HG03460 (cell line): Measurements from ENCODE around the gene CD28.
A peak's percentile ranks its signal among the peaks of the same experiment; 100 is the strongest.

Experiments
- ATAC-seq: cut with Tn5 transposase; IDR thresholded peaks from one replicate; pipeline ENCODE4 v1.9.1; 2021; ENCODE audit not compliant: unreplicated experiment

CD28 gene

GRCh38 chr2:203713381-203713780 is 6.9 kb downstream of the CD28 start:
- no peak for ATAC-seq

GRCh38 chr2:203714112-203714511 is 7.7 kb downstream of the CD28 start:
- no peak for ATAC-seq

- ATAC-seq = no peak
Observed at GRCh38 chr2:203715744-203716143, 9.3 kb downstream of the CD28 start.

- ATAC-seq = peak; percentile 90
Observed at GRCh38 chr2:203718087-203718486, 11.6 kb downstream of the CD28 start.

GRCh38 chr2:203719456-203720410 is 13.3 kb downstream of the CD28 start:
- no peak for ATAC-seq

GRCh38 chr2:203720915-203721672 is 14.7 kb downstream of the CD28 start:
- no peak for ATAC-seq

GRCh38 chr2:203721781-203722300 is 15.4 kb downstream of the CD28 start:
- no peak for ATAC-seq

GRCh38 chr2:203722411-203722810 is 16.0 kb downstream of the CD28 start:
- ATAC-seq = no peak

- no peak for ATAC-seq
Observed at GRCh38 chr2:203728321-203728720, 21.9 kb downstream of the CD28 start.

GRCh38 chr2:203730076-203730729 is 23.8 kb downstream of the CD28 start:
- no peak for ATAC-seq

- ATAC-seq = no peak
Observed at GRCh38 chr2:203730883-203731282, 24.4 kb downstream of the CD28 start.

- ATAC-seq = no peak
Observed at GRCh38 chr2:203732092-203732952, 25.9 kb downstream of the CD28 start.

- no peak for ATAC-seq
Observed at GRCh38 chr2:203732953-203733510, 26.6 kb downstream of the CD28 start.

GRCh38 chr2:203733684-203734083 is 27.2 kb downstream of the CD28 start:
- no peak for ATAC-seq

- no peak for ATAC-seq
Observed at GRCh38 chr2:203734276-203734983, 28.0 kb downstream of the CD28 start.

- peak; percentile 69 for ATAC-seq
Observed at GRCh38 chr2:203737360-203737759, 30.9 kb downstream of the CD28 start.

GRCh38 chr2:203739351-203739750 is 32.9 kb downstream of the CD28 start:
- ATAC-seq = no peak

GRCh38 chr2:203740871-203741281 is 34.4 kb downstream of the CD28 start:
- no peak for ATAC-seq

- ATAC-seq = no peak
Observed at GRCh38 chr2:203741566-203741965, 35.1 kb downstream of the CD28 start.
